Smooth muscle cell (in vitro differentiated cells): ENCODE measurements around the gene LTF. TPM values are rescaled to one million over a fixed set of nuclear protein-coding genes. Genes with fewer than 3 reads are reported as not detected.

Experiments
- DNase-seq: peaks from one replicate; lab custom pipeline; 2025; ENCODE audit not compliant: unreplicated experiment; lab: John Stamatoyannopoulos, UW
- H2AFZ ChIP-seq: fragments of 200-600 bp; sonication (generic); 2 replicates; pipeline ENCODE4 v1.6.0; 2016; ENCODE audit warnings: antibody characterized with exemption, low read depth, mild to moderate bottlenecking
- H3F3A ChIP-seq: fragments of 200-600 bp; sonication (generic); 2 replicates; pipeline ENCODE4 v1.6.0; 2017; ENCODE audit warnings: antibody characterized with exemption, low read depth
- H3K27ac ChIP-seq: fragments of 200-600 bp; sonication (generic); 2 replicates; pipeline ENCODE4 v1.5.1; 2016; ENCODE audit warnings: low read depth, mild to moderate bottlenecking
- H3K27me3 ChIP-seq: fragments of 200-600 bp; sonication (generic); 2 replicates; pipeline ENCODE4 v1.6.1; 2016; ENCODE audit warnings: low read depth, mild to moderate bottlenecking
- H3K36me3 ChIP-seq: fragments of 200-600 bp; sonication (generic); 2 replicates; pipeline ENCODE4 v1.5.1; 2016; ENCODE audit warnings: low read depth
- H3K4me1 ChIP-seq: fragments of 200-600 bp; sonication (generic); 2 replicates; pipeline ENCODE4 v1.5.1; 2016; ENCODE audit warnings: low read depth
- H3K4me2 ChIP-seq: fragments of 200-600 bp; sonication (generic); 2 replicates; pipeline ENCODE4 v1.6.0; 2016; ENCODE audit warnings: mild to moderate bottlenecking
- H3K4me3 ChIP-seq: fragments of 200-600 bp; sonication (generic); 2 replicates; pipeline ENCODE4 v1.5.1; 2016; ENCODE audit warnings: mild to moderate bottlenecking
- H3K79me2 ChIP-seq: fragments of 200-600 bp; sonication (generic); 2 replicates; pipeline ENCODE4 v1.6.0; 2016; ENCODE audit warnings: low read depth, mild to moderate bottlenecking
- H3K9ac ChIP-seq: fragments of 200-600 bp; sonication (generic); 2 replicates; pipeline ENCODE4 v1.6.0; 2016; ENCODE audit warnings: low read depth
- H3K9me3 ChIP-seq: fragments of 200-600 bp; sonication (generic); replicated peaks from 2 replicates; pipeline ENCODE4 v1.5.1; 2016; ENCODE audit warnings: low read depth
- H4K20me1 ChIP-seq: fragments of 200-600 bp; sonication (generic); 2 replicates; pipeline ENCODE4 v1.6.0; 2016; ENCODE audit warnings: low read depth
- WGBS: methylation state at CpG from one replicate; pipeline ENCODE4 v1.1.7; 2016; ENCODE audit warnings: low lambda C conversion rate; 5-methylcytosine and 5-hydroxymethylcytosine counted together
- polyA plus RNA-seq: library from polyadenylated mRNA; unstranded; fragments of >200 nt; fragmentation: Nextera tagmentation; extraction: Ambion mirVana; gene quantifications from 2 replicates; pipeline ENCODE4 v1.2.1, GENCODE V29; 2016
- total RNA-seq: library from RNA; depleted of rRNA; stranded (reverse); fragments of >200 nt; gene quantifications from 2 replicates; pipeline ENCODE4 v1.2.3, GENCODE V29; 2014
- TF ChIP-seq, protein P1 (sequence below): fragments of 200-600 bp; sonication (generic); IDR thresholded peaks from 2 replicates; pipeline ENCODE4 v1.5.1; 2017; ENCODE audit warnings: borderline replicate concordance, mild to moderate bottlenecking, antibody characterized with exemption; ENCODE audit not compliant: insufficient read depth, poor library complexity, severe bottlenecking

LTF gene
- total and polyA plus RNA-seq, 2 experiments from 2014 or later, result not detected

DNA sequence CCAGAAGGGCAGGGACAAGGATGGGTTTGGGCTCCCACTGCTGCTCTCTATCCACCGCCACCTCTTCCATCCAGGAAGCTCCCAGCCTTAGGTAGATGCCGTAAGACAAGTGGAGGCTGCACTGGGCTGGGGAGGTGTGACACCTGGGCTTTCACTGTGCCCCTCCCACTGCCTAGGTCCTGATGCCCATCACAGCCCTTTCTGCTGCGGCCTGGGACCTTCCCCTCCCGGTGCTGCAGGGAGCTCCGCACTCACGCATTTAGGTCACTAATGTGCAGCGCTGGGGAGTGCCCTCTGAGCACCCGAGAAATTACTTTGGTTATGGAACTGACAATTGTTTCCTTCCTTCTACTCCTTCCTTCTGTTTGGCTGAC lies 850 bp downstream of the LTF start:
- Histone ChIP-seq H3K4me3 (no peak overlapping the region), H3F3A (no peaks in the 10 kb centered on the region), H3K27me3 (peaks cover 32% of the 10 kb centered on the region)

DNA sequence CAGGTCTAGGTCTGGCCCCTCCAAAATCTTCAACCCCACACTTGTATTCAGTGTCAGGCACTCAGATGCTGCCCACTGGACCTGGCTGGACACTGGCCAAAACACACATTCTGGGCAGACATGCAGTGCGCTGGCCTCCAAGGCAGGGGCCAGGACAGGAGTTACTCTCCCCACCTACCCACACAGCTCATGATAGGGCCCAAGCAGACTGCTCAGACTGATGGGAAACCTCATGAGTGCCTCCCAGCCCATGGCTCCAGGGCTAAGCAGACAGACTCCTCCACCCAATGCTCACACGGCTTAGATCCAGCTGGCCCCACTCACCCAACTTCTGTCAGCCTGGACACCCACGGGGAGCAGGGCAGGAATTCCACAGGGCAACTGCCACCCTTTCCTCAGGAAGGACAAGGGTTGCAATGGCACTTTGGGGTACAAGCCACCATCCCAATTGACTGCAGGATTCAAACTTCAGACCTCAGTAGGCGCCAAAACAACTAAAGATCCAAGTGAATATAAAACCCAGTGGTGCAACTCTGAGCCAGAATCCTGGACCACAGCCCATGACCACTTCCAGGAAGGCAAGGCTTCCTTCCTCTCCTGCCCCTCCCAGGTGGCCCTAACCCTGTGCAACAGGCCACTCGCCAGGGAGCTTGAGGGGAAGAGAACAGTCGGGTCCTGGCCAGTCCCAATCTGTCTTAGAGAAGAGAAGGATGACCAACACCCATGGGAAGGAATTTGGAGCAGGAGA lies 1.4 kb downstream of the LTF start:
- Histone ChIP-seq H3K27ac (no peak overlapping the region), H3K79me2 (no peaks in the 10 kb centered on the region), H3K36me3 (no peaks in the 10 kb centered on the region), H3F3A (no peaks in the 10 kb centered on the region), H3K4me2 (no peak overlapping the region), H3K4me1 (no peaks in the 10 kb centered on the region), H3K4me3 (no peak overlapping the region), H3K27me3 (peaks cover 32% of the 10 kb centered on the region), H3K9ac (no peak overlapping the region), H3K9me3 (no peaks in the 10 kb centered on the region), H2AFZ (no peak overlapping the region), H4K20me1 (no peaks in the 10 kb centered on the region)
- no peak for DNase-seq
- WGBS, result 84% methylated on average over 6 of the region's 6 CpGs
- TF ChIP-seq, protein P1, sequence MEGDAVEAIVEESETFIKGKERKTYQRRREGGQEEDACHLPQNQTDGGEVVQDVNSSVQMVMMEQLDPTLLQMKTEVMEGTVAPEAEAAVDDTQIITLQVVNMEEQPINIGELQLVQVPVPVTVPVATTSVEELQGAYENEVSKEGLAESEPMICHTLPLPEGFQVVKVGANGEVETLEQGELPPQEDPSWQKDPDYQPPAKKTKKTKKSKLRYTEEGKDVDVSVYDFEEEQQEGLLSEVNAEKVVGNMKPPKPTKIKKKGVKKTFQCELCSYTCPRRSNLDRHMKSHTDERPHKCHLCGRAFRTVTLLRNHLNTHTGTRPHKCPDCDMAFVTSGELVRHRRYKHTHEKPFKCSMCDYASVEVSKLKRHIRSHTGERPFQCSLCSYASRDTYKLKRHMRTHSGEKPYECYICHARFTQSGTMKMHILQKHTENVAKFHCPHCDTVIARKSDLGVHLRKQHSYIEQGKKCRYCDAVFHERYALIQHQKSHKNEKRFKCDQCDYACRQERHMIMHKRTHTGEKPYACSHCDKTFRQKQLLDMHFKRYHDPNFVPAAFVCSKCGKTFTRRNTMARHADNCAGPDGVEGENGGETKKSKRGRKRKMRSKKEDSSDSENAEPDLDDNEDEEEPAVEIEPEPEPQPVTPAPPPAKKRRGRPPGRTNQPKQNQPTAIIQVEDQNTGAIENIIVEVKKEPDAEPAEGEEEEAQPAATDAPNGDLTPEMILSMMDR, result no peak

More for the DNA sequence above, 850 bp downstream of the LTF start:
- WGBS, result 95% methylated on average over 8 of the region's 8 CpGs
- TF ChIP-seq, protein P1, result no peak
- no peaks in the 10 kb centered on the region for H3K4me1 ChIP-seq
- no peak overlapping the region for H3K9ac ChIP-seq
- H3K36me3 ChIP-seq, result no peaks in the 10 kb centered on the region
- H3K27ac ChIP-seq, result no peak overlapping the region
- H3K4me2 ChIP-seq, result no peak overlapping the region
- H2AFZ ChIP-seq, result no peak overlapping the region
- no peak for DNase-seq
- no peaks in the 10 kb centered on the region for H3K79me2 ChIP-seq
- H3K9me3 ChIP-seq, result no peaks in the 10 kb centered on the region
- H4K20me1 ChIP-seq, result no peaks in the 10 kb centered on the region

DNA sequence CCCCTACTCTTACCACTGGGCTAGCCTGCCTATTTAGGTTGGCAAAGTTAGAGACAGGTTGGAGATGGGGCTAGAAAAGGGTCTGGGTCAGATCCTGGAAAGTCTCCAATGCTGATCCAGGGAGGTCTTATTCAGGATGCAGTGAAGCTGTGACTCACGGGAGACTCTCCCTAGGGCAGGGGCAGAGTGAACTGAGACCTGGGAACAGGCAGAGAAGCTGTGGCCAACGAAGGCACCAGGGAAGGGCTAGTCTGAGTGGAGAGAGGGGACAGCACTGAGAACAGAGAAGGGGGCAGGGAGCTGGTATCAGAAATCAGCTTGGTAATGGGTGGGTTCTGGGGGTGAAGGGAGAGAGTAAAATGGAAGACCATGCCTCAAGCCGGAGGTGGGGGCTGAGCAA lies 2.2 kb downstream of the LTF start:
- no peak overlapping the region for H3K27ac ChIP-seq
- H4K20me1 ChIP-seq, result no peaks in the 10 kb centered on the region
- WGBS, result 56% methylated on average over 3 of the region's 3 CpGs
- H3K27me3 ChIP-seq, result peaks cover 32% of the 10 kb centered on the region
- H3F3A ChIP-seq, result no peaks in the 10 kb centered on the region
- no peaks in the 10 kb centered on the region for H3K36me3 ChIP-seq
- H2AFZ ChIP-seq, result no peak overlapping the region
- no peaks in the 10 kb centered on the region for H3K4me1 ChIP-seq
- H3K4me2 ChIP-seq, result no peak overlapping the region
- no peak for DNase-seq
- H3K4me3 ChIP-seq, result no peak overlapping the region
- H3K9ac ChIP-seq, result no peak overlapping the region
- TF ChIP-seq, protein P1, result no peak
- H3K79me2 ChIP-seq, result no peaks in the 10 kb centered on the region
- no peaks in the 10 kb centered on the region for H3K9me3 ChIP-seq

DNA sequence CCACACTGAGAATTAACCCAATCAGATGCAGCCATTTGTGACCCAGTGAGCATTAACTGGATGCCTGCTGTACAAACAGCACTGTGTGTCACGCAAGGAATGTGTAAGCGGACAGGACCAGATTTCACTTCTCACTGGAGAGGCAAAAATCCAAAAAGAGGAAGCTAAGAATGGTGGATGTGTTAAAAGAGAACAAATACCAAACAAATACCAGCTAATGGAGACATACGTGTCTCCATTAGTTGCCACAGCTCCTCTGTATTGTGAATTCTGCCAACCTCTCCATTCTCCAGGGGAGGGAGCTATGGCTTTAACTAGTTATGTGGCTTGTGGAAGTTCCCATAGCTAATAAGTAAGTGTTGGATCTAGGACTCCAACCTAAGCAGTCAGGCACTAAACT lies 2.6 kb downstream of the LTF start:
- no peak overlapping the region for H3K4me2 ChIP-seq
- no peak overlapping the region for H3K9ac ChIP-seq
- no peak overlapping the region for H3K4me3 ChIP-seq
- H3K27ac ChIP-seq, result no peak overlapping the region
- no peaks in the 10 kb centered on the region for H3K36me3 ChIP-seq
- no peak overlapping the region for H2AFZ ChIP-seq
- H3F3A ChIP-seq, result no peaks in the 10 kb centered on the region
- H3K27me3 ChIP-seq, result peaks cover 32% of the 10 kb centered on the region
- TF ChIP-seq, protein P1, result no peak
- no peaks in the 10 kb centered on the region for H3K9me3 ChIP-seq
- 79% methylated on average over 3 of the region's 3 CpGs for WGBS
- H3K4me1 ChIP-seq, result no peaks in the 10 kb centered on the region
- no peaks in the 10 kb centered on the region for H3K79me2 ChIP-seq
- DNase-seq, result no peak
- H4K20me1 ChIP-seq, result no peaks in the 10 kb centered on the region
